K562 (cell line): Measurements from ENCODE around the gene RNF11. TPM values are rescaled to one million over a fixed set of nuclear protein-coding genes. Genes with fewer than 3 reads are reported as not detected.

Source experiments
- ATAC-seq: fragments of 200-7000 bp; cut with Tn5 transposase; 3 replicates; pipeline ENCODE4 v1.9.1; 2020; ENCODE audit warnings: moderate library complexity
- BruUV-seq: library from RNA; stranded (reverse); fragments of 400-500 nt; replicated peaks from 2 replicates; lab custom pipeline; 2021; lab: Mats Ljungman, UMichigan
- CTCF ChIA-PET: fragments of 300-600 bp; formaldehyde crosslinking; extraction: SDS; loops from one replicate; lab custom pipeline; 2021; ENCODE audit warnings: low intra/inter-chr PET ratio; lab: Yijun Ruan, JAX
- POLR2A ChIA-PET: fragments of 300-600, 350-650 bp; sonication (Branson Sonifier 250); formaldehyde crosslinking; extraction: SDS; loops from one replicate; lab custom pipeline; 2021; ENCODE audit warnings: antibody characterized with exemption, inconsistent platforms; lab: Yijun Ruan, JAX
- DNase-seq, 4 experiments: peaks; one replicate each; pipeline versions ENCODE4 v3.0.0 to v3.0.0-alpha.2; 2011 to 2018; ENCODE audit warnings: low spot score in 3 of 4, mixed read lengths in 3 of 4; ENCODE audit errors: extremely low read depth in 1 of 4
- FAIRE-seq: peaks from 2 replicates; lab custom pipeline; 2011; peaks lifted over from hg19 to GRCh38; lab: Jason Lieb, UNC
- H2AFZ ChIP-seq: 2 replicates; pipeline ENCODE4 v1.6.0; 2011; ENCODE audit warnings: low read depth, low read length, control low read depth, inconsistent platforms
- H3K27ac ChIP-seq: fragments of 200-600 bp; 3 replicates; pipeline ENCODE4 v1.8.0; 2011; ENCODE audit warnings: low read depth, mild to moderate bottlenecking, control low read depth, inconsistent platforms, low read length, moderate library complexity, mixed read lengths; ENCODE audit errors: extremely low read depth
- H3K27me3 ChIP-seq, 2 experiments: fragments of 300-600 bp in 1 of 2; 2 replicates in 1 of 2; 3 replicates in 1 of 2; pipeline versions ENCODE4 v1.6.0 to v1.8.0; 2011; ENCODE audit warnings: inconsistent platforms in 2 of 2, low read length in 2 of 2, mild to moderate bottlenecking in 1 of 2, mixed read lengths in 1 of 2, moderate library complexity in 1 of 2; ENCODE audit not compliant: control insufficient read depth in 2 of 2, insufficient read depth in 2 of 2
- H3K36me3 ChIP-seq: fragments of 300-600 bp; 3 replicates; pipeline ENCODE4 v1.8.0; 2011; ENCODE audit warnings: mild to moderate bottlenecking, low read length, inconsistent platforms; ENCODE audit not compliant: control insufficient read depth, insufficient read depth
- H3K4me1 ChIP-seq, 2 experiments: fragments of 200-600 bp in 1 of 2; replicated peaks in 1 of 2; 2 replicates in 1 of 2; 3 replicates in 1 of 2; pipeline versions ENCODE4 v1.5.1 to v1.8.0; 2011; ENCODE audit warnings: inconsistent platforms in 2 of 2, low read length in 2 of 2, mild to moderate bottlenecking in 1 of 2, mixed read lengths in 1 of 2, moderate library complexity in 1 of 2; ENCODE audit not compliant: control insufficient read depth in 2 of 2, insufficient read depth in 2 of 2
- H3K4me2 ChIP-seq: 2 replicates; pipeline ENCODE4 v1.6.1; 2011; ENCODE audit warnings: low read length, control low read depth, inconsistent platforms, mixed read lengths; ENCODE audit not compliant: insufficient read depth
- H3K4me3 ChIP-seq: fragments of 200-600 bp; sonication (generic), shearing (Covaris generic); 2 replicates; pipeline ENCODE4 v1.5.1; 2016; ENCODE audit warnings: control low read depth, inconsistent platforms
- H3K79me2 ChIP-seq: fragments of 200-600 bp; 3 replicates; pipeline ENCODE4 v1.8.0; 2011; ENCODE audit warnings: low read length, inconsistent platforms; ENCODE audit not compliant: control insufficient read depth, insufficient read depth
- H3K9ac ChIP-seq, 2 experiments: 2 replicates each; pipeline versions ENCODE4 v1.6.0 to v1.6.1; 2011; ENCODE audit warnings: low read depth in 2 of 2, low read length in 2 of 2, control low read depth in 1 of 2, inconsistent platforms in 1 of 2, mild to moderate bottlenecking in 1 of 2, mixed read lengths in 1 of 2; ENCODE audit not compliant: insufficient read depth in 1 of 2
- H3K9me1 ChIP-seq: one replicate; pipeline ENCODE4 v1.6.0; 2011; ENCODE audit warnings: inconsistent platforms, mild to moderate bottlenecking, low read length, moderate library complexity; ENCODE audit not compliant: control insufficient read depth, insufficient read depth
- H3K9me3 ChIP-seq: replicated peaks from 2 replicates; pipeline ENCODE4 v1.5.1; 2011; ENCODE audit warnings: low read depth, low read length, inconsistent platforms; ENCODE audit not compliant: control insufficient read depth, insufficient read depth
- H4K20me1 ChIP-seq: replicated peaks from 2 replicates; pipeline ENCODE4 v1.6.1; 2011; ENCODE audit warnings: low read length, inconsistent platforms, mixed read lengths; ENCODE audit not compliant: control insufficient read depth, insufficient read depth
- MXI1 ChIP-seq: IDR thresholded peaks from 2 replicates; pipeline ENCODE4 v1.6.1; 2011; ENCODE audit warnings: low read depth, mild to moderate bottlenecking, improper control_type of control experiment, low read length
- PCBP2 ChIP-seq: fragments of 200-400 bp; formaldehyde crosslinking; IDR thresholded peaks from 2 replicates; pipeline ENCODE4 v1.6.1; 2018; ENCODE audit warnings: low read length, low read depth, mild to moderate bottlenecking, moderate library complexity; ENCODE audit not compliant: poor library complexity, severe bottlenecking
- ZNF512 ChIP-seq: IDR thresholded peaks from 2 replicates; pipeline ENCODE4 v1.6.1; 2016; ENCODE audit warnings: missing genetic modification characterization, missing compliant biosample characterization
- ZNF780A ChIP-seq: fragments of 250-450 bp; sonication (Bioruptor Pico); IDR thresholded peaks from 2 replicates; pipeline ENCODE4 v1.5.0; 2021; ENCODE audit warnings: mild to moderate bottlenecking
- WGBS: fragments of 100-300 bp; shearing (Covaris generic); methylation state at CpG from one replicate; pipeline ENCODE4 v1.1.6; 2016; ENCODE audit warnings: low coverage, mixed read lengths; ENCODE audit not compliant: insufficient coverage; ENCODE audit errors: missing lambda C conversion rate; 5-methylcytosine and 5-hydroxymethylcytosine counted together
- in situ Hi-C: fragments of 300-500 bp; cut with MboI; formaldehyde crosslinking; loops from 4 replicates; pipeline ENCODE4 v1.15.0; 2018; ENCODE audit warnings: inconsistent platforms, mixed read lengths
- intact Hi-C: fragments of 100-400 bp; cut with micrococcal nuclease; formaldehyde crosslinking; loops from 2 replicates; pipeline ENCODE4 v1.14.2; 2022
- polyA plus RNA-seq, 8 experiments: library from polyadenylated mRNA; depleted of rRNA in 4 of 8; stranded (reverse) in 5 of 8; unstranded in 3 of 8; fragments of >200 nt; fragmentation: Nextera tagmentation in 2 of 8; fragmentation: Illumina TruSeq in 1 of 8; extraction: Ambion mirVana in 2 of 8; extraction: Trizol in 1 of 8; gene quantifications; 2 replicates each; pipeline versions ENCODE4 v1.2.1 to v1.2.3, GENCODE V29; 2011 to 2014; ENCODE audit warnings: inconsistent platforms in 1 of 8, missing spikeins in 1 of 8
- total RNA-seq, 7 experiments: library from RNA; depleted of rRNA in 6 of 7; stranded (reverse); fragments of >200 nt in 6 of 7; fragmentation: Illumina TruSeq in 2 of 7; extraction: Trizol in 2 of 7; gene quantifications; 2 replicates each; pipeline versions ENCODE4 v1.2.1 to v1.2.3, GENCODE V29; 2011 to 2021; ENCODE audit warnings: low replicate concordance in 1 of 7

The RNF11 gene
- total and polyA plus RNA-seq, 9 of the 15 experiments (the other 6 are each of a cell fraction or from before 2014, with no cell fraction given): 5.7 to 34.3 (median 23.1) TPM

GRCh38 chr1:51266181-51266580 is 30.1 kb downstream of the RNF11 start:
- peaks cover 15% of the 10 kb centered on the region for H4K20me1 ChIP-seq

More at GRCh38 chr1:51266181-51266580, 30.1 kb downstream of the RNF11 start:
- Histone ChIP-seq H3K36me3 (peaks cover 11% of the 10 kb centered on the region), H3K9me3 (no peaks in the 10 kb centered on the region), H3K4me1 (peaks cover 7 to 21% of the 10 kb centered on the region in 2 experiments; a peak in 4 of 5 replicates), H3K9me1 (no peaks in the 10 kb centered on the region), H3K9ac (no peak overlapping the region), H3K4me2 (no peak overlapping the region), H3K79me2 (peaks cover 54% of the 10 kb centered on the region), H3K27me3 (no peaks in the 10 kb centered on the region), H3K4me3 (no peak overlapping the region), H3K27ac (no peak overlapping the region), H2AFZ (no peak overlapping the region)
- BruUV-seq: no TSS peak
- FAIRE-seq (no peak), DNase-seq (no peak), ATAC-seq (no peak)
- 95% methylated on average over 2 of the region's 2 CpGs for WGBS
- in situ Hi-C loops (no loop called here), intact Hi-C loops (no loop called here)
- TF ChIP-seq MXI1 (no peak), ZNF780A (CRISPR knock-in tag) (no peak), PCBP2 (no peak), ZNF512 (tag) (peak; percentile 92)
- POLR2A ChIA-PET: interaction anchor here (1.4 to 2.5 kb wide), 2 partner anchors 10 kb away, joined by 5 to 11 read pairs; no protein-coding TSS in a partner anchor
- CTCF ChIA-PET: no interaction called here
